GM21390 (cell line): Measurements from ENCODE around the gene TTLL4.
"Not testable (repeated sequence)": the region's sequence is repeated elsewhere in the genome, so short reads cannot be mapped to it uniquely, and the experiment has no call there.

Experiments used
- ATAC-seq: cut with Tn5 transposase; IDR thresholded peaks from one replicate; pipeline ENCODE4 v1.9.1; 2021; ENCODE audit not compliant: unreplicated experiment

Gene TTLL4

GRCh38 chr2:218744615-218745014, 34.0 kb downstream of the TTLL4 start:
- ATAC-seq, result no peak

GRCh38 chr2:218745160-218745558, 34.5 kb downstream of the TTLL4 start:
- ATAC-seq, result no peak

GRCh38 chr2:218745559-218746469, 35.2 kb downstream of the TTLL4 start:
- ATAC-seq, result no peak

- no peak for ATAC-seq
Measured at GRCh38 chr2:218746470-218746795, 35.8 kb downstream of the TTLL4 start.

- no peak for ATAC-seq
Measured at GRCh38 chr2:218746960-218747359, 36.3 kb downstream of the TTLL4 start.

- ATAC-seq, result no peak
Measured at GRCh38 chr2:218748741-218749441, 38.3 kb downstream of the TTLL4 start.

- ATAC-seq, result no peak
Measured at GRCh38 chr2:218754201-218754600, 43.6 kb downstream of the TTLL4 start.

- no peak for ATAC-seq
Measured at GRCh38 chr2:218754781-218755180, 44.1 kb downstream of the TTLL4 start.

- ATAC-seq, result no peak
Measured at GRCh38 chr2:218755198-218755566, 44.5 kb downstream of the TTLL4 start.

GRCh38 chr2:218755567-218756404, 45.2 kb downstream of the TTLL4 start:
- no peak for ATAC-seq

GRCh38 chr2:218756599-218757377, 46.2 kb downstream of the TTLL4 start:
- ATAC-seq, result no peak

- no peak for ATAC-seq
Measured at GRCh38 chr2:218761795-218762194, 51.2 kb downstream of the TTLL4 start.

GRCh38 chr2:218772759-218773158, 62.1 kb downstream of the TTLL4 start:
- ATAC-seq, result not testable (repeated sequence)

GRCh38 chr2:218773881-218774280, 63.2 kb downstream of the TTLL4 start:
- no peak for ATAC-seq

GRCh38 chr2:218776488-218776887, 65.9 kb downstream of the TTLL4 start:
- no peak for ATAC-seq

GRCh38 chr2:218777276-218777990, 66.8 kb downstream of the TTLL4 start:
- no peak for ATAC-seq

GRCh38 chr2:218780046-218780445, 69.4 kb downstream of the TTLL4 start:
- ATAC-seq, result no peak

- no peak for ATAC-seq
Measured at GRCh38 chr2:218780851-218781690, 70.4 kb downstream of the TTLL4 start.
